ENCODE data around the gene ZNF506. TPM values are rescaled to one million over a fixed set of nuclear protein-coding genes. Genes with fewer than 3 reads are reported as not detected.

ZNF506 gene
- total RNA-seq, 1 experiment from 2014 or later, result 0.42 TPM

- ChIA-PET RAD21 (ENCODE audit: low non-redundant PET in 1 of 2, low total read pairs in 2 of 2, uncharacterized antibody in 2 of 2, unreplicated experiment in 2 of 2) (no interaction called here), POLR2A (no interaction called here), CTCF (no interaction called here)
- H2AFZ ChIP-seq (ENCODE audit: low read depth, low read length, poor library complexity, severe bottlenecking), result no peak overlapping the region
- H3K4me2 ChIP-seq (ENCODE audit: low read length), result no peak overlapping the region
- intact Hi-C loops (cut with micrococcal nuclease), result no loop called here
- H3K4me3 ChIP-seq (replicated peaks in 1 of 2; ENCODE audit: low read depth in 1 of 2, low read length in 2 of 2), result no peak overlapping the region
- no peaks in the 10 kb centered on the region for H3K4me1 ChIP-seq (ENCODE audit: control insufficient read depth in 1 of 2, insufficient read depth in 2 of 2, low read length in 2 of 2)
- H3K36me3 ChIP-seq (ENCODE audit: control insufficient read depth in 1 of 2, insufficient read depth in 2 of 2, low read length in 2 of 2), result no peaks in the 10 kb centered on the region
- TF ChIP-seq JUND (IDR thresholded peaks at IDR 0.05) (no peak), EZH2 (IDR thresholded peaks at IDR 0.05) (no peak), ZNF274 (IDR thresholded peaks at IDR 0.05; ENCODE audit: low read depth, low read length) (no peak), EGR1 (IDR thresholded peaks at IDR 0.05; ENCODE audit: low read depth) (no peak), ZFX (IDR thresholded peaks at IDR 0.05) (no peak), MAX (IDR thresholded peaks at IDR 0.05) (no peak)
- DNase-seq (ENCODE audit: low read depth, low spot score), result no peak
- H3K79me2 ChIP-seq (ENCODE audit: insufficient read depth, low read length), result no peaks in the 10 kb centered on the region
- no peaks in the 10 kb centered on the region for H4K20me1 ChIP-seq (ENCODE audit: insufficient read depth)
- ATAC-seq, result no peak
- BruUV-seq (replicated peaks), result no TSS peak
- no peaks in the 10 kb centered on the region for H3K9me3 ChIP-seq (ENCODE audit: control insufficient read depth in 1 of 2, insufficient read depth in 1 of 2, low read depth in 1 of 2, low read length in 2 of 2)
- H3K9ac ChIP-seq (ENCODE audit: low read length), result no peak overlapping the region
- no peaks in the 10 kb centered on the region for H3K9me2 ChIP-seq (ENCODE audit: insufficient read depth)
- H3K27ac ChIP-seq (ENCODE audit: low read depth, low read length), result no peak overlapping the region
- no peaks in the 10 kb centered on the region for H3K27me3 ChIP-seq (ENCODE audit: insufficient read depth, low read length)
Measured at GRCh38 chr19:19752760-19753403, 68.7 kb downstream of the ZNF506 start.

- ChIA-PET CTCF (no interaction called here), POLR2A (no interaction called here), RAD21 (ENCODE audit: low non-redundant PET in 1 of 2, low total read pairs in 2 of 2, uncharacterized antibody in 2 of 2, unreplicated experiment in 2 of 2) (no interaction called here)
- DNase-seq (ENCODE audit: low read depth, low spot score), result no peak
- Histone ChIP-seq H3K79me2 (ENCODE audit: insufficient read depth, low read length) (no peaks in the 10 kb centered on the region), H3K4me3 (replicated peaks in 1 of 2; ENCODE audit: low read depth in 1 of 2, low read length in 2 of 2) (no peak overlapping the region), H3K4me1 (ENCODE audit: control insufficient read depth in 1 of 2, insufficient read depth in 2 of 2, low read length in 2 of 2) (no peaks in the 10 kb centered on the region), H3K27ac (ENCODE audit: low read depth, low read length) (no peak overlapping the region), H3K9ac (ENCODE audit: low read length) (no peak overlapping the region), H3K9me2 (ENCODE audit: insufficient read depth) (no peaks in the 10 kb centered on the region), H4K20me1 (ENCODE audit: insufficient read depth) (no peaks in the 10 kb centered on the region), H3K36me3 (ENCODE audit: control insufficient read depth in 1 of 2, insufficient read depth in 2 of 2, low read length in 2 of 2) (no peaks in the 10 kb centered on the region), H2AFZ (ENCODE audit: low read depth, low read length, poor library complexity, severe bottlenecking) (no peak overlapping the region), H3K27me3 (ENCODE audit: insufficient read depth, low read length) (no peaks in the 10 kb centered on the region), H3K4me2 (ENCODE audit: low read length) (no peak overlapping the region), H3K9me3 (ENCODE audit: control insufficient read depth in 1 of 2, insufficient read depth in 1 of 2, low read depth in 1 of 2, low read length in 2 of 2) (no peaks in the 10 kb centered on the region)
- no peak for ATAC-seq
- TF ChIP-seq SIN3A (IDR thresholded peaks at IDR 0.05; ENCODE audit: low read depth), result no peak
- no peak for TF ChIP-seq ATF3 (IDR thresholded peaks at IDR 0.05)
- TF ChIP-seq REST (IDR thresholded peaks at IDR 0.05; ENCODE audit: low read depth), result no peak
- TF ChIP-seq ELF1 (IDR thresholded peaks at IDR 0.05; ENCODE audit: borderline replicate concordance, low read depth), result no peak
- BruUV-seq (replicated peaks), result no TSS peak
- intact Hi-C loops (cut with micrococcal nuclease), result no loop called here
Measured at GRCh38 chr19:19751846-19752245, 69.7 kb downstream of the ZNF506 start.
